GM23338 (cell line): Measurements from ENCODE around the gene TLE3. TPM values are rescaled to one million over a fixed set of nuclear protein-coding genes. Genes with fewer than 3 reads are reported as not detected.

Experiments
- ATAC-seq: fragments of 200-7000 bp; cut with Tn5 transposase; 3 replicates; pipeline ENCODE4 v1.9.1; 2020
- DNase-seq: peaks from one replicate; pipeline ENCODE4 v3.0.0-alpha.2; 2015; ENCODE audit warnings: low spot score
- H2AFZ ChIP-seq: fragments of 200-600 bp; sonication (generic); 2 replicates; pipeline ENCODE4 v1.8.0; 2016; ENCODE audit warnings: antibody characterized with exemption, mild to moderate bottlenecking, moderate library complexity
- H3F3A ChIP-seq: fragments of 200-600 bp; sonication (generic); replicated peaks from 2 replicates; pipeline ENCODE4 v1.8.0; 2017; ENCODE audit warnings: antibody characterized with exemption, mixed run types, low read depth
- H3K27ac ChIP-seq: fragments of 200-600 bp; sonication (generic); 2 replicates; pipeline ENCODE4 v1.6.1; 2016; ENCODE audit warnings: low read depth
- H3K27me3 ChIP-seq: fragments of 200-600 bp; sonication (generic); 2 replicates; pipeline ENCODE4 v1.8.0; 2016; ENCODE audit warnings: mild to moderate bottlenecking, mixed run types, moderate library complexity; ENCODE audit not compliant: insufficient read depth
- H3K36me3 ChIP-seq: fragments of 200-600 bp; sonication (generic); 2 replicates; pipeline ENCODE4 v1.8.0; 2016; ENCODE audit warnings: mild to moderate bottlenecking; ENCODE audit not compliant: insufficient read depth
- H3K4me1 ChIP-seq: fragments of 200-600 bp; sonication (generic); 2 replicates; pipeline ENCODE4 v1.8.0; 2016; ENCODE audit warnings: mild to moderate bottlenecking, moderate library complexity; ENCODE audit not compliant: insufficient read depth
- H3K4me2 ChIP-seq: fragments of 200-600 bp; sonication (generic); 2 replicates; pipeline ENCODE4 v1.7.1; 2017; ENCODE audit warnings: mixed run types
- H3K4me3 ChIP-seq: fragments of 200-600 bp; sonication (generic); 2 replicates; pipeline ENCODE4 v1.6.1; 2016; ENCODE audit warnings: mixed run types
- H3K79me2 ChIP-seq: fragments of 200-600 bp; sonication (generic); replicated peaks from 2 replicates; pipeline ENCODE4 v1.8.0; 2017; ENCODE audit warnings: mild to moderate bottlenecking; ENCODE audit not compliant: insufficient read depth
- H3K9me2 ChIP-seq: fragments of 200-600 bp; sonication (generic); 2 replicates; pipeline ENCODE4 v1.8.0; 2017; ENCODE audit not compliant: insufficient read depth
- H4K20me1 ChIP-seq: fragments of 200-600 bp; sonication (generic); replicated peaks from 2 replicates; pipeline ENCODE4 v1.8.0; 2017; ENCODE audit warnings: mild to moderate bottlenecking; ENCODE audit not compliant: insufficient read depth
- H3K27ac Mint-ChIP-seq: 2 replicates; pipeline ENCODE4 v1.8.0; 2020; ENCODE audit warnings: inconsistent platforms, mild to moderate bottlenecking, moderate library complexity, mixed read lengths
- H3K27me3 Mint-ChIP-seq: 3 replicates; pipeline ENCODE4 v1.8.0; 2022; ENCODE audit warnings: low read depth, mild to moderate bottlenecking, moderate library complexity, mixed read lengths, inconsistent platforms; ENCODE audit not compliant: insufficient read depth, poor library complexity
- H3K36me3 Mint-ChIP-seq: 3 replicates; pipeline ENCODE4 v1.8.0; 2021; ENCODE audit warnings: low read depth, mild to moderate bottlenecking, inconsistent platforms, moderate library complexity, mixed read lengths
- H3K4me1 Mint-ChIP-seq: 3 replicates; pipeline ENCODE4 v1.8.0; 2020; ENCODE audit warnings: mild to moderate bottlenecking, inconsistent platforms, mixed read lengths
- H3K4me3 Mint-ChIP-seq: 3 replicates; pipeline ENCODE4 v1.8.0; 2021; ENCODE audit warnings: moderate library complexity, mild to moderate bottlenecking, inconsistent platforms, mixed read lengths
- H3K9me3 Mint-ChIP-seq: 3 replicates; pipeline ENCODE4 v1.8.0; 2020; ENCODE audit warnings: moderate library complexity, mild to moderate bottlenecking, inconsistent platforms, mixed read lengths
- CREB1 ChIP-seq: fragments of 250-450 bp; sonication (Bioruptor Pico); IDR thresholded peaks from 2 replicates; pipeline ENCODE4 v1.5.0; 2020; ENCODE audit warnings: low read depth, mild to moderate bottlenecking, moderate library complexity
- EZH2 ChIP-seq: fragments of 200-600 bp; sonication (generic); IDR thresholded peaks from one replicate; pipeline ENCODE4 v1.8.0; 2017; ENCODE audit warnings: antibody characterized with exemption, mild to moderate bottlenecking, low read depth; ENCODE audit not compliant: unreplicated experiment
- EZH2phosphoT487 ChIP-seq: fragments of 200-600 bp; sonication (generic); IDR thresholded peaks from one replicate; pipeline ENCODE4 v1.8.1; 2018; ENCODE audit warnings: antibody characterized with exemption; ENCODE audit not compliant: unreplicated experiment
- POLR2AphosphoS5 ChIP-seq: IDR thresholded peaks from 2 replicates; pipeline ENCODE4 v1.6.1; 2016; ENCODE audit warnings: antibody characterized with exemption, low read depth
- STAT1 ChIP-seq: IDR thresholded peaks from one replicate; pipeline ENCODE4 v1.6.1; 2016; ENCODE audit warnings: antibody characterized with exemption; ENCODE audit not compliant: unreplicated experiment
- ZNF114 ChIP-seq: fragments of 250-450 bp; sonication (Bioruptor Pico); IDR thresholded peaks from 2 replicates; pipeline ENCODE4 v1.5.0; 2020; ENCODE audit warnings: mild to moderate bottlenecking, moderate library complexity
- ZNF331 ChIP-seq: fragments of 250-450 bp; sonication (Bioruptor Pico); IDR thresholded peaks from 2 replicates; pipeline ENCODE4 v1.5.0; 2020; ENCODE audit warnings: low read depth, mild to moderate bottlenecking, moderate library complexity
- polyA plus RNA-seq: library from polyadenylated mRNA; unstranded; fragments of >200 nt; fragmentation: Nextera tagmentation; extraction: Ambion mirVana; gene quantifications from 2 replicates; pipeline ENCODE4 v1.2.1, GENCODE V29; 2016
- total RNA-seq: library from RNA; depleted of rRNA; stranded (reverse); fragments of >200 nt; shearing (Covaris generic); gene quantifications from 2 replicates; pipeline ENCODE4 v1.2.3, GENCODE V29; 2014
- TF ChIP-seq, protein P1 (sequence below), 2 experiments: fragments of 200-600 bp in 1 of 2; sonication (generic) in 1 of 2; conservative IDR thresholded peaks; 2 replicates each; pipeline versions ENCODE4 v1.5.1 to v1.6.1; 2016 to 2017; ENCODE audit warnings: antibody characterized with exemption in 2 of 2, low read depth in 2 of 2, mild to moderate bottlenecking in 2 of 2, moderate library complexity in 1 of 2
- TF ChIP-seq, protein P2 (sequence below): IDR thresholded peaks from 2 replicates; pipeline ENCODE4 v1.6.1; 2016; ENCODE audit warnings: antibody characterized with exemption
- TF ChIP-seq, protein P3 (sequence below): IDR thresholded peaks from one replicate; pipeline ENCODE4 v1.6.1; 2018; ENCODE audit warnings: antibody characterized with exemption; ENCODE audit not compliant: unreplicated experiment

Gene TLE3
- total and polyA plus RNA-seq, 2 experiments from 2014 or later, result 10.4 to 79.5 TPM

GRCh38 chr15:70063980-70064379, 33.7 kb downstream of the TLE3 start (continued):
- TF ChIP-seq, protein P1, sequence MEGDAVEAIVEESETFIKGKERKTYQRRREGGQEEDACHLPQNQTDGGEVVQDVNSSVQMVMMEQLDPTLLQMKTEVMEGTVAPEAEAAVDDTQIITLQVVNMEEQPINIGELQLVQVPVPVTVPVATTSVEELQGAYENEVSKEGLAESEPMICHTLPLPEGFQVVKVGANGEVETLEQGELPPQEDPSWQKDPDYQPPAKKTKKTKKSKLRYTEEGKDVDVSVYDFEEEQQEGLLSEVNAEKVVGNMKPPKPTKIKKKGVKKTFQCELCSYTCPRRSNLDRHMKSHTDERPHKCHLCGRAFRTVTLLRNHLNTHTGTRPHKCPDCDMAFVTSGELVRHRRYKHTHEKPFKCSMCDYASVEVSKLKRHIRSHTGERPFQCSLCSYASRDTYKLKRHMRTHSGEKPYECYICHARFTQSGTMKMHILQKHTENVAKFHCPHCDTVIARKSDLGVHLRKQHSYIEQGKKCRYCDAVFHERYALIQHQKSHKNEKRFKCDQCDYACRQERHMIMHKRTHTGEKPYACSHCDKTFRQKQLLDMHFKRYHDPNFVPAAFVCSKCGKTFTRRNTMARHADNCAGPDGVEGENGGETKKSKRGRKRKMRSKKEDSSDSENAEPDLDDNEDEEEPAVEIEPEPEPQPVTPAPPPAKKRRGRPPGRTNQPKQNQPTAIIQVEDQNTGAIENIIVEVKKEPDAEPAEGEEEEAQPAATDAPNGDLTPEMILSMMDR (conservative IDR thresholded peaks at IDR 0.05; ENCODE audit: low read depth in 2 of 2), result no peak
- TF ChIP-seq, protein P2, sequence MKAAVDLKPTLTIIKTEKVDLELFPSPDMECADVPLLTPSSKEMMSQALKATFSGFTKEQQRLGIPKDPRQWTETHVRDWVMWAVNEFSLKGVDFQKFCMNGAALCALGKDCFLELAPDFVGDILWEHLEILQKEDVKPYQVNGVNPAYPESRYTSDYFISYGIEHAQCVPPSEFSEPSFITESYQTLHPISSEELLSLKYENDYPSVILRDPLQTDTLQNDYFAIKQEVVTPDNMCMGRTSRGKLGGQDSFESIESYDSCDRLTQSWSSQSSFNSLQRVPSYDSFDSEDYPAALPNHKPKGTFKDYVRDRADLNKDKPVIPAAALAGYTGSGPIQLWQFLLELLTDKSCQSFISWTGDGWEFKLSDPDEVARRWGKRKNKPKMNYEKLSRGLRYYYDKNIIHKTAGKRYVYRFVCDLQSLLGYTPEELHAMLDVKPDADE, result no peak
- TF ChIP-seq, protein P3, sequence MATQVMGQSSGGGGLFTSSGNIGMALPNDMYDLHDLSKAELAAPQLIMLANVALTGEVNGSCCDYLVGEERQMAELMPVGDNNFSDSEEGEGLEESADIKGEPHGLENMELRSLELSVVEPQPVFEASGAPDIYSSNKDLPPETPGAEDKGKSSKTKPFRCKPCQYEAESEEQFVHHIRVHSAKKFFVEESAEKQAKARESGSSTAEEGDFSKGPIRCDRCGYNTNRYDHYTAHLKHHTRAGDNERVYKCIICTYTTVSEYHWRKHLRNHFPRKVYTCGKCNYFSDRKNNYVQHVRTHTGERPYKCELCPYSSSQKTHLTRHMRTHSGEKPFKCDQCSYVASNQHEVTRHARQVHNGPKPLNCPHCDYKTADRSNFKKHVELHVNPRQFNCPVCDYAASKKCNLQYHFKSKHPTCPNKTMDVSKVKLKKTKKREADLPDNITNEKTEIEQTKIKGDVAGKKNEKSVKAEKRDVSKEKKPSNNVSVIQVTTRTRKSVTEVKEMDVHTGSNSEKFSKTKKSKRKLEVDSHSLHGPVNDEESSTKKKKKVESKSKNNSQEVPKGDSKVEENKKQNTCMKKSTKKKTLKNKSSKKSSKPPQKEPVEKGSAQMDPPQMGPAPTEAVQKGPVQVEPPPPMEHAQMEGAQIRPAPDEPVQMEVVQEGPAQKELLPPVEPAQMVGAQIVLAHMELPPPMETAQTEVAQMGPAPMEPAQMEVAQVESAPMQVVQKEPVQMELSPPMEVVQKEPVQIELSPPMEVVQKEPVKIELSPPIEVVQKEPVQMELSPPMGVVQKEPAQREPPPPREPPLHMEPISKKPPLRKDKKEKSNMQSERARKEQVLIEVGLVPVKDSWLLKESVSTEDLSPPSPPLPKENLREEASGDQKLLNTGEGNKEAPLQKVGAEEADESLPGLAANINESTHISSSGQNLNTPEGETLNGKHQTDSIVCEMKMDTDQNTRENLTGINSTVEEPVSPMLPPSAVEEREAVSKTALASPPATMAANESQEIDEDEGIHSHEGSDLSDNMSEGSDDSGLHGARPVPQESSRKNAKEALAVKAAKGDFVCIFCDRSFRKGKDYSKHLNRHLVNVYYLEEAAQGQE, result no peak

GRCh38 chr15:70063261-70063925, 34.3 kb downstream of the TLE3 start:
- H3F3A ChIP-seq, result no peaks in the 10 kb centered on the region
- no peak overlapping the region for H3K4me3 ChIP-seq
- DNase-seq (no peak), ATAC-seq (no peak)
- peaks cover 15% of the 10 kb centered on the region for H3K4me1 Mint-ChIP-seq
- peaks cover 59% of the 10 kb centered on the region for H3K36me3 Mint-ChIP-seq
- H3K36me3 ChIP-seq, result peaks cover 8% of the 10 kb centered on the region
- no peak overlapping the region for H3K4me3 Mint-ChIP-seq
- no peaks in the 10 kb centered on the region for H3K9me2 ChIP-seq
- no peak overlapping the region for H3K4me2 ChIP-seq
- no peak overlapping the region; the same call in 1 of the 2 replicates for H3K27ac Mint-ChIP-seq
- H3K4me1 ChIP-seq, result peaks cover 6% of the 10 kb centered on the region; the same call in 1 of the 2 replicates
- no peaks in the 10 kb centered on the region for H3K27me3 ChIP-seq
- H3K9me3 Mint-ChIP-seq, result no peaks in the 10 kb centered on the region
- peaks cover 5% of the 10 kb centered on the region for H3K79me2 ChIP-seq
- peaks cover 10% of the 10 kb centered on the region for H3K27me3 Mint-ChIP-seq
- peaks cover 22% of the 10 kb centered on the region for H4K20me1 ChIP-seq
- no peak overlapping the region for H2AFZ ChIP-seq
- H3K27ac ChIP-seq, result no peak overlapping the region
- TF ChIP-seq EZH2 (no peak), ZNF331 (CRISPR knock-in tag) (no peak), EZH2phosphoT487 (no peak), CREB1 (CRISPR knock-in tag) (no peak), POLR2AphosphoS5 (no peak), STAT1 (no peak), ZNF114 (CRISPR knock-in tag) (no peak)
- TF ChIP-seq, protein P1 (conservative IDR thresholded peaks at IDR 0.05; ENCODE audit: low read depth in 2 of 2), result no peak
- TF ChIP-seq, protein P2, result no peak
- TF ChIP-seq, protein P3, result no peak
